Loucy (cell line): ENCODE measurements around the gene ZNF750.

Experiments
- H2AFZ ChIP-seq: fragments of 200-600 bp; sonication (generic); 2 replicates; pipeline ENCODE4 v1.6.0; 2016; ENCODE audit warnings: antibody characterized with exemption, mild to moderate bottlenecking, low read length, moderate library complexity
- H3F3A ChIP-seq: fragments of 200-600 bp; 2 replicates; pipeline ENCODE4 v1.6.0; 2016; ENCODE audit warnings: antibody characterized with exemption, low read depth, mild to moderate bottlenecking
- H3K27me3 ChIP-seq: fragments of 200-600 bp; sonication (generic); 2 replicates; pipeline ENCODE4 v1.6.1; 2014; ENCODE audit warnings: low read length, mild to moderate bottlenecking; ENCODE audit not compliant: insufficient read depth, poor library complexity, severe bottlenecking
- H3K36me3 ChIP-seq: fragments of 200-600 bp; sonication (generic); 2 replicates; pipeline ENCODE4 v1.6.1; 2016; ENCODE audit warnings: low read length; ENCODE audit not compliant: insufficient read depth
- H3K4me1 ChIP-seq: fragments of 200-600 bp; sonication (generic); 2 replicates; pipeline ENCODE4 v1.5.1; 2014; ENCODE audit warnings: low read length, mild to moderate bottlenecking; ENCODE audit not compliant: insufficient read depth, poor library complexity, severe bottlenecking
- H3K4me2 ChIP-seq: fragments of 200-600 bp; sonication (generic); 2 replicates; pipeline ENCODE4 v1.6.0; 2014; ENCODE audit warnings: antibody characterized with exemption, low read length, low read depth, mild to moderate bottlenecking; ENCODE audit not compliant: poor library complexity, severe bottlenecking
- H3K4me3 ChIP-seq: fragments of 200-600 bp; sonication (generic); 2 replicates; pipeline ENCODE4 v1.5.1; 2014; ENCODE audit warnings: low read length, mild to moderate bottlenecking, mixed read lengths; ENCODE audit not compliant: poor library complexity, severe bottlenecking
- H3K79me2 ChIP-seq: fragments of 200-600 bp; sonication (generic); 2 replicates; pipeline ENCODE4 v1.6.1; 2014; ENCODE audit warnings: low read length; ENCODE audit not compliant: insufficient read depth
- H3K9ac ChIP-seq: fragments of 200-600 bp; sonication (generic); 2 replicates; pipeline ENCODE4 v1.6.0; 2014; ENCODE audit warnings: mild to moderate bottlenecking, low read depth, low read length, moderate library complexity; ENCODE audit not compliant: poor library complexity, severe bottlenecking
- H3K9me2 ChIP-seq: fragments of 200-600 bp; sonication (generic); replicated peaks from 2 replicates; pipeline ENCODE4 v1.6.1; 2016; ENCODE audit warnings: low read depth, low read length, mixed read lengths
- H3K9me3 ChIP-seq: fragments of 200-600 bp; sonication (generic); 2 replicates; pipeline ENCODE4 v1.6.1; 2014; ENCODE audit warnings: mild to moderate bottlenecking, antibody characterized with exemption, low read length, low read depth; ENCODE audit not compliant: insufficient read depth
- H4K20me1 ChIP-seq: fragments of 200-600 bp; sonication (generic); 2 replicates; pipeline ENCODE4 v1.6.0; 2014; ENCODE audit warnings: antibody characterized with exemption, low read length, mild to moderate bottlenecking; ENCODE audit not compliant: insufficient read depth, poor library complexity, severe bottlenecking
- EZH2phosphoT487 ChIP-seq: fragments of 200-600 bp; IDR thresholded peaks from 2 replicates; pipeline ENCODE4 v1.6.1; 2018; ENCODE audit warnings: antibody characterized with exemption, mild to moderate bottlenecking, moderate library complexity, borderline replicate concordance
- TF ChIP-seq, protein P1 (sequence below): fragments of 200-600 bp; sonication (generic); conservative IDR thresholded peaks from 2 replicates; pipeline ENCODE4 v1.5.1; 2014; ENCODE audit warnings: mild to moderate bottlenecking, antibody characterized with exemption, low read length

Gene ZNF750

DNA sequence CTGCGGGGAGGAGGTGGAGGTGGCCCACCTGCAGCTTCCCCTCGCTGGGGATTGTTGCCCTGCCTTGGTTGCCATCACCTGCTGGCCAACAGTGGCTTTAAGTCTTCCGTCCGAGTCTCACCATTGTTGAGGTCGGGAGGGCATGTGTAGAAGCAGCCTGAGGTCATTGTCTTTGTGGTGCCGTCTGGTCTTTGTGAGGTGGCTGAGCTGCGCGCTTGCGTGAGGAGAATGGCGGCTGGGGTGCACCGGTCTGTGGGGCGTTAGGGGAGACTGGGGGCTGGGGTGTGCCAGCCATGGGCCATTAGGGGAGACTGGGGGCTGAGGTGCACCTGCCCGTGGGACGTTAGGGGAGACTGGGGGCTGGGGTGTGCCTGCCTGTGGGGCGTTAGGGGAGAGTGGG lies 36.2 kb downstream of the ZNF750 start:
- Histone ChIP-seq H3K4me3 (no peak overlapping the region), H3F3A (no peaks in the 10 kb centered on the region), H3K9me2 (no peaks in the 10 kb centered on the region), H3K36me3 (peaks cover 65% of the 10 kb centered on the region; the same call in 1 of the 2 replicates), H3K4me2 (no peak overlapping the region), H3K27me3 (no peaks in the 10 kb centered on the region), H3K9me3 (no peaks in the 10 kb centered on the region), H2AFZ (no peak overlapping the region), H4K20me1 (peaks cover 4% of the 10 kb centered on the region), H3K4me1 (no peaks in the 10 kb centered on the region), H3K9ac (no peak overlapping the region), H3K79me2 (peaks cover 38% of the 10 kb centered on the region; the same call in 1 of the 2 replicates)
- TF ChIP-seq EZH2phosphoT487: no peak
- TF ChIP-seq, protein P1, sequence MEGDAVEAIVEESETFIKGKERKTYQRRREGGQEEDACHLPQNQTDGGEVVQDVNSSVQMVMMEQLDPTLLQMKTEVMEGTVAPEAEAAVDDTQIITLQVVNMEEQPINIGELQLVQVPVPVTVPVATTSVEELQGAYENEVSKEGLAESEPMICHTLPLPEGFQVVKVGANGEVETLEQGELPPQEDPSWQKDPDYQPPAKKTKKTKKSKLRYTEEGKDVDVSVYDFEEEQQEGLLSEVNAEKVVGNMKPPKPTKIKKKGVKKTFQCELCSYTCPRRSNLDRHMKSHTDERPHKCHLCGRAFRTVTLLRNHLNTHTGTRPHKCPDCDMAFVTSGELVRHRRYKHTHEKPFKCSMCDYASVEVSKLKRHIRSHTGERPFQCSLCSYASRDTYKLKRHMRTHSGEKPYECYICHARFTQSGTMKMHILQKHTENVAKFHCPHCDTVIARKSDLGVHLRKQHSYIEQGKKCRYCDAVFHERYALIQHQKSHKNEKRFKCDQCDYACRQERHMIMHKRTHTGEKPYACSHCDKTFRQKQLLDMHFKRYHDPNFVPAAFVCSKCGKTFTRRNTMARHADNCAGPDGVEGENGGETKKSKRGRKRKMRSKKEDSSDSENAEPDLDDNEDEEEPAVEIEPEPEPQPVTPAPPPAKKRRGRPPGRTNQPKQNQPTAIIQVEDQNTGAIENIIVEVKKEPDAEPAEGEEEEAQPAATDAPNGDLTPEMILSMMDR: no peak

DNA sequence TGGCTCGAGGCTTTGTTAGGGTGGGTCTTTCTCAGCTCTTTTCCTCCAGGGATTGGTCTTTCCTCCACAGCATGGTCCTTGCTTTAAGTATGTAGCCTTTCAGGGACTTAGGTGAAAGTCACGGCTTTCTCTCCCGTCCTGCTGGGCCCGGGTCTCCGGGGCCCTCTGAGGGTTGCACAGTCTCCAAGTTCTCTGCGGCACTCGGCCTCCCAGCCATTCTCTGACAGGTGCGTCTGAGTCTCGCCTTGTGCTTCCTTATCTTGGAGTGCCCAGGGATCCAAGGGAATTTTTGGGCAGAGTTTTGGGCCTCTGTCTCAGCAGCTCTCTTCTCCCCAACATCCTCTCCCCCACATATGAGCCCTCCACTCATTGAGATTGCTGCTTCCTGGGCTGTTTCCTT lies 36.6 kb downstream of the ZNF750 start:
- H3K27me3 ChIP-seq: no peaks in the 10 kb centered on the region
- no peaks in the 10 kb centered on the region for H3K9me2 ChIP-seq
- no peak overlapping the region for H3K4me2 ChIP-seq
- no peaks in the 10 kb centered on the region for H3K9me3 ChIP-seq
- TF ChIP-seq EZH2phosphoT487: no peak
- TF ChIP-seq, protein P1: no peak
- no peaks in the 10 kb centered on the region for H3K4me1 ChIP-seq
- H3K36me3 ChIP-seq: peaks cover 67% of the 10 kb centered on the region; the same call in 1 of the 2 replicates
- peaks cover 4% of the 10 kb centered on the region for H4K20me1 ChIP-seq
- H3F3A ChIP-seq: no peaks in the 10 kb centered on the region
- no peak overlapping the region for H3K9ac ChIP-seq
- no peak overlapping the region for H2AFZ ChIP-seq
- H3K79me2 ChIP-seq: peaks cover 38% of the 10 kb centered on the region; the same call in 1 of the 2 replicates
- no peak overlapping the region for H3K4me3 ChIP-seq

DNA sequence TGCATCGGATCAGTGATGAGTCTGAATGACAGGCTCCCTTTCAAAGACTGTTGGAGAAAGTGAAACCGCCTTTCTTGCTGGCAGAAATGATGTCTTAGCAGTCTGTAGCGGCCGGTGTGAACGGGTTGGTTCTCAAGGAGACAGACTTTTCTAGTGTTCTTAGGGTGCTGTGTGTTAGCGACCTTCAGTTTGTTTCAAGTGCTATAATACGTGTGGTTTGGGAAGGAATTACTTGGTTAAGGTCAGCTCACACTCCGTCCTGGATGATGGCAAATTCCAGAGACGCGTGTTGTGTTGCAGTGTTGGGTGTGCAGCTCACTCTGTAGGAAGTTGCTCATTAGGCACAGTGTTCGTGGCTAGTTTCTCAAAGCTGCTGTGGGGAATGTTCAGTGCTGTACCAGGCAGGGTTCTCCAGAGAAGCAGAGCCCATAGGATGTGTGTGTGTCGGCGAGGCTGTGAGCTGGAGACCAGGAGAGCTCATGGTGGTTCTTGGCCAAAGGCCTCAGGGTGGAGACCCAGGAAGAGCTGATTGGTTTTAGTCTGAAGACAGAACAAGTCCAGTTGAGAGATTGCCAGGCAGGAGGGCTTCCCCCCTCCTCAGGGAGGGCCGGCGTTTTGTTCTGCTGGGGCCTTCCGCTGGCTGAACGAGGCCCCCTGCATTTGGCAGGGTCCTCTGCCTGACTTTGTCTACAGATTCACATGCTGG lies 37.6 kb downstream of the ZNF750 start:
- Histone ChIP-seq H3K4me2 (no peak overlapping the region), H3K9me3 (no peaks in the 10 kb centered on the region), H3K9ac (no peak overlapping the region), H2AFZ (no peak overlapping the region), H3K79me2 (peaks cover 38% of the 10 kb centered on the region; the same call in 1 of the 2 replicates), H3K4me3 (no peak overlapping the region), H3K4me1 (no peaks in the 10 kb centered on the region), H3F3A (no peaks in the 10 kb centered on the region), H3K27me3 (no peaks in the 10 kb centered on the region), H4K20me1 (peaks cover 4% of the 10 kb centered on the region), H3K36me3 (peaks cover 59% of the 10 kb centered on the region; the same call in 1 of the 2 replicates), H3K9me2 (no peaks in the 10 kb centered on the region)
- no peak for TF ChIP-seq EZH2phosphoT487
- TF ChIP-seq, protein P1: no peak
